HG03103 (cell line): ENCODE data around the gene TDO2.
"Not testable (repeated sequence)": the region's sequence is repeated elsewhere in the genome, so short reads cannot be mapped to it uniquely, and the experiment has no call there.

Source experiments
- ATAC-seq: cut with Tn5 transposase; IDR thresholded peaks from one replicate; pipeline ENCODE4 v1.9.1; 2021; ENCODE audit warnings: low read depth; ENCODE audit not compliant: unreplicated experiment

Gene TDO2

GRCh38 chr4:155903453-155903852, at the start of gene TDO2:
Gene TDO2 (plus strand): TSS chr4:155903696. CDS start chr4:155903759, 63 bp downstream.
- no peak for ATAC-seq

GRCh38 chr4:155854582-155855226, 48.8 kb upstream of the TDO2 start:
- ATAC-seq, result no peak

GRCh38 chr4:155855897-155856296, 47.6 kb upstream of the TDO2 start:
- no peak for ATAC-seq

GRCh38 chr4:155866177-155866576, 37.3 kb upstream of the TDO2 start, which contains the start of gene ASIC5:
Gene ASIC5 (minus strand): TSS chr4:155866277. CDS start chr4:155866226, 51 bp downstream.
- ATAC-seq, result no peak

GRCh38 chr4:155875878-155876277, 27.6 kb upstream of the TDO2 start:
- ATAC-seq, result no peak

GRCh38 chr4:155877971-155878370, 25.5 kb upstream of the TDO2 start:
- no peak for ATAC-seq

GRCh38 chr4:155878611-155879010, 24.9 kb upstream of the TDO2 start:
- no peak for ATAC-seq

- no peak for ATAC-seq
Observed at GRCh38 chr4:155879767-155880166, 23.7 kb upstream of the TDO2 start.

GRCh38 chr4:155881555-155881954, 21.9 kb upstream of the TDO2 start:
- ATAC-seq, result no peak

- ATAC-seq, result no peak
Observed at GRCh38 chr4:155883895-155884294, 19.6 kb upstream of the TDO2 start.

GRCh38 chr4:155885666-155886065, 17.8 kb upstream of the TDO2 start:
- ATAC-seq, result no peak

GRCh38 chr4:155887045-155887444, 16.5 kb upstream of the TDO2 start:
- ATAC-seq, result no peak

GRCh38 chr4:155887847-155888570, 15.5 kb upstream of the TDO2 start:
- ATAC-seq, result no peak

- no peak for ATAC-seq
Observed at GRCh38 chr4:155889031-155889793, 14.3 kb upstream of the TDO2 start.

GRCh38 chr4:155889946-155890345, 13.6 kb upstream of the TDO2 start:
- ATAC-seq, result no peak

- ATAC-seq, result no peak
Observed at GRCh38 chr4:155891058-155891457, 12.4 kb upstream of the TDO2 start.

- ATAC-seq, result not testable (repeated sequence)
Observed at GRCh38 chr4:155898371-155898770, 5.1 kb upstream of the TDO2 start.

GRCh38 chr4:155899891-155900290, 3.6 kb upstream of the TDO2 start:
- ATAC-seq, result no peak

GRCh38 chr4:155900381-155900780, 3.1 kb upstream of the TDO2 start:
- no peak for ATAC-seq

- no peak for ATAC-seq
Observed at GRCh38 chr4:155901013-155901412, 2.5 kb upstream of the TDO2 start.

GRCh38 chr4:155904331-155904730, 835 bp downstream of the TDO2 start:
- no peak for ATAC-seq
